Fibroblast of lung (primary cell): ENCODE measurements around the gene SPEF1.

Experiments
- CTCF ChIP-seq, 2 donors: IDR thresholded peaks in 1 of 2; conservative IDR thresholded peaks in 1 of 2; 1 replicate in 1 of 2; 2 replicates in 1 of 2; pipeline ENCODE4 v1.5.1; 2011 to 2012; ENCODE audit warnings: low read length in 2 of 2, control low read depth in 1 of 2, inconsistent platforms in 1 of 2, low read depth in 1 of 2, mild to moderate bottlenecking in 1 of 2
- EZH2 ChIP-seq: IDR thresholded peaks from 2 replicates; pipeline ENCODE4 v1.5.1; 2012; ENCODE audit warnings: low read length, control low read depth, mild to moderate bottlenecking; ENCODE audit errors: missing control alignments

- no peak for TF ChIP-seq EZH2
- no peak for TF ChIP-seq CTCF (conservative IDR thresholded peaks at IDR 0.05 in 1 of 2, IDR thresholded peaks at IDR 0.05 in 1 of 2; ENCODE audit: low read depth in 1 of 2, low read length in 2 of 2)
Measured at GRCh38 chr20:3754276-3754630, 27.0 kb downstream of the SPEF1 start.
